PFSK-1 (cell line): Measurements from ENCODE around the gene PPP1R1B.

ENCODE experiments used
- POLR2AphosphoS5 ChIP-seq: IDR thresholded peaks from 2 replicates; pipeline ENCODE4 v1.6.1; 2012; ENCODE audit warnings: low read depth, mild to moderate bottlenecking, control low read depth, low read length, moderate library complexity
- REST ChIP-seq, 2 experiments: IDR thresholded peaks; 2 replicates each; pipeline versions ENCODE4 v1.6.1 to v1.8.0; 2011 to 2012; ENCODE audit warnings: low read depth in 2 of 2, low read length in 2 of 2, control low read depth in 1 of 2, inconsistent platforms in 1 of 2, mild to moderate bottlenecking in 1 of 2, moderate library complexity in 1 of 2; ENCODE audit not compliant: insufficient read depth in 1 of 2
- TAF1 ChIP-seq: IDR thresholded peaks from 2 replicates; pipeline ENCODE4 v1.6.1; 2012; ENCODE audit warnings: low read length, control low read depth, borderline replicate concordance; ENCODE audit not compliant: insufficient read depth

- TF ChIP-seq POLR2AphosphoS5 = no peak
- no peak for TF ChIP-seq TAF1
- TF ChIP-seq REST (IDR thresholded peaks at IDR 0.05; ENCODE audit: insufficient read depth in 1 of 2, low read depth in 2 of 2, low read length in 2 of 2) = no peak
These were observed 46.7 kb upstream of the PPP1R1B start for GRCh38 chr17:39580082-39580468.
